ENCODE measurements around the gene FFAR1.
"Not testable (repeated sequence)": the region's sequence is repeated elsewhere in the genome, so short reads cannot be mapped to it uniquely, and the experiment has no call there.

FFAR1 gene

DNA sequence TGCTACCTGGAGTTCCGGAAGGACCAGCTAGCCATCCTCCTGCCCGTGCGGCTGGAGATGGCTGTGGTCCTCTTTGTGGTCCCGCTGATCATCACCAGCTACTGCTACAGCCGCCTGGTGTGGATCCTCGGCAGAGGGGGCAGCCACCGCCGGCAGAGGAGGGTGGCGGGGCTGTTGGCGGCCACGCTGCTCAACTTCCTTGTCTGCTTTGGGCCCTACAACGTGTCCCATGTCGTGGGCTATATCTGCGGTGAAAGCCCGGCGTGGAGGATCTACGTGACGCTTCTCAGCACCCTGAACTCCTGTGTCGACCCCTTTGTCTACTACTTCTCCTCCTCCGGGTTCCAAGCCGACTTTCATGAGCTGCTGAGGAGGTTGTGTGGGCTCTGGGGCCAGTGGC is 11.7 kb downstream of the FFAR1 start:
- DNase-seq (ENCODE audit: low spot score); FAIRE-seq: not testable (repeated sequence)

DNA sequence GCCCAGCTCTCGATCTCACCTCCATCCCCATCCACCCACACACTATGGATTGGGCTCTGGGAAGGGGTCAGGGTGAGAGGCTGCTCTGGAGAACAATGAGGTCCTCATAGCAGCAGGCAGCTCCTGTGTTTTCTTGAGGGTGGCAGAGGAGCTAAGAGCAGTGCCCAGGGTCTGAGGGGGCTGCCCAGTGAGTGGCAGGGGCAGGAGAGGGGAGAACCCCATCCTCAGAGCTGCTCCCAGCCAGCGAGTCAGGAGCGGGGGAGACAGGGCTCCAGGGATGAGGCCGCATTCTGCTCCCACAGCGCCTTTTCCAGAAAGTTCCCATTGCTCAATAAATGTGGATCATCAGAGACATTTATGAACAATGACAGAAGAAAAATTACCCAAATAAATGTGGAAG is 12.4 kb downstream of the FFAR1 start:
- DNase-seq (ENCODE audit: low spot score); FAIRE-seq: not testable (repeated sequence)

DNA sequence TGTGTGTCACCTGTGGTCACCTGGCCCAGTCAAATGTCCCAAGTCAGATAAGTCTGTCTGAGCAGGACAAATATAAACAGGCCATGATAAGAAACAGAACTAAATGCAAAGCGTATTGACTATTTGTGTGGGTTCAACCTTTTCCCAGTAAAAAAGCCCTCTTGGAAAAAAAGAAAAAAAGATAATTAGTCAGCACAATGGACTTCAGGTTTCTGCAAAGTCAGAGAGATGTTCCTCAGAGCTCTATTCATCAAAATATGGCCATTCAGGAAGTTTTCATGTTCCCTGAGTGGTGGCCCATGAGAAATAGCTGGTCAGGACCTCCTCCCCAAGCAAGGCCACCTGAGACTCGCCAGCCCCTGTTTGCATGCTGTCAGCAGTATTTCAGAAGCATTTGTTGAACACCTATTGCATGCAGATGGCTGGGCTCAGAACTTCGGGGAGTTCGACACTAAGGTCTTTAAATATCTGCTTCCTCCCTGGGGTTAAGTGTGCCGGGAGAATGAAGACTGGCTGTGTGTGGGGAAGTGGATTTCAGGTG is 13.2 kb downstream of the FFAR1 start:
- no peak for DNase-seq (ENCODE audit: low spot score)
- no peak for FAIRE-seq

DNA sequence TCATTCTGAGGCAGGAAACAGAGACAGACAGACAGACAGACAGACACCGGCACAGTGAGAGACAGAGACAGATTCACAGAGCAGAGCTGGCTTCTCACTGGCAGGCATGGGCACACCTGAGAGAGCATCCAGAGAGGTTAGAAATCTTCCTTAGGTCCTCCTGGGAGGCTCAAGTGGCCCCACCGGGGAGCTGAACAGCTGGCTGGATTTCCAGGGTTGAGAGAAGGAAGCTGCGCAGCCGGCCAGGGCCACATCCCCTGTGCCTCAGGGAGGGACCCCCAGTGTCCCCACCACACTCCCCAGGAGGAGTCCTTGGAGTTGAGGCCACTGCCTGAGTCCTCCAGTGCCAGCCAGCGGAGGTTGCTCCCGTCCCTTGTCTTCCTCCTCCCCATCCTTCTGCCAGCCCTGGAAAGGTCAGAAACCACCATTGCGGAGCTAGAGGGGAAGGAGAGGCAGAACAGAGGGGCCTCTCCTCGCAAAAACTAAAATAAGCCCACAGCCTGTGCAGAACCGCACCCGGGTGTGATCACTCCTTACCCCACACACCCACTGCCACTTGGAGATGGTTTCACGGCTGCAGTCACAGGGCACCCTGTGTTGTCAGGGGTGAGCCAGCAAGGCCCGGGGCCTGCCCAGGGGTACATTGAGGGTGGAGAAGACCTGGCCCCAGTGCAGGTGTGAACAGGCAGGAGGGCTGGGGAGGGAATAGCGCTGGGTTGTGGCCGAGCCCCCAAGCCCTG is 14.7 kb downstream of the FFAR1 start:
- DNase-seq (ENCODE audit: low spot score) = no peak
- no peak for FAIRE-seq

DNA sequence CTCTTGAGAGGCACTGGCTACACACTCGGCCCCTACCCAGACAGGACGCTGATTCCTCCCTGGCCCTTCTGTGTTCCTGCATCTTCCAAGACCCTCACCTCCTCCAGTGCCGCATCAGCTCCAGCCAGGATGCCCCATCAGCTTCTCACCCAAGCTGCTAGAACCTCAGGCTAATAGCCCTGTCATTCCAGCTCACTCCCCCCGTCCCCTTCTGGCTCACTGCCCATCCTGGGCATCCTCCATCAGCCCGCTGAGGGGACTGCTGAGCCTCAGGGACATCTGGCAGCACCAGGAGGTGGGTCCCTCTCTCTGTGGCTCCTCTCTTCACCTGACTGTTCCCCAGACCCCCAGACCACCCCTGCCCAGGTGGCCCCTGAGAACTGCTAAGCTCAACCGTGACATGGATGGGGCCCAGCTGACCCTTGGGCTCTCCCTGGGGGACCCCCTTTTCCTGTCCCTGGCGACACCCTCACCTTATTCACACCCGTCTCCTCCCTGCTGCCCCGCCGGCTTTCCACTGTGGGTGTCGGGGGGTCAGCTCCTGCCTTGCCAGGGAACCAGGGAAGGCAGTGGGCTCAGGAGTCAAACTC is 15.4 kb downstream of the FFAR1 start:
- FAIRE-seq = no peak

DNA sequence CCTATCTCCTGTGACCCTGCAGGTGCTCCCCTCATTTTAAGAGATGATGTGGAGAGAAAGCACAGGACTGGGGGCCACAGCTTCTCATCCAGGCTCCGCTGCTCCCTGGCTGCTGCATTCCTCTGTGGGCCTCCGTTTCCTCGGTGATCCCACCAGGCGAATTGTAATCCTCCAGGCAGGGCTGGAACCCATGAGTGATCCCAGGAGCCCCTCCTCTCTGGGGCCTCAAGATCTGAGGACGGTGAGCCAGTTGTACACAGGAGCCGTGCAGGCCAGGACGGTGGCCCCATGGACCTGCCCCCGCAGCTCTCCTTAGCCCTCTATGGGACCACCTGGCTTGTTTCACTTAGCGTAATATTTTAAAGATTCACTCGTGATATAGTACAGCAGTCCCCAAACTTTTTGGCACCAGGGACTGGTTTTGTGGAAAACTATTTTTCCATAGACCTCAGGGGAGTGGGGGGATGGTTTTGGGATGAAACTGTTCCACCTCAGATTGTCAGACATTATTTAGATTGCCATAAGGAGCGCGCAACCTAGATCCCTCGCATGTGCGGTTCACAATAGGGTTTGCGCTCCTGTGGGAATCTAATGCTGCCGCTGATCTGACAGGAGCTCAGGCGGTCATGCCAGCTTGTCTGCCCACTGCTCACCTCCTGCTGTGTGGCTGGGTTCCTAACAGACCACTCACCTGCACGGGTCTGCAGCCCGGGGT is 16.2 kb downstream of the FFAR1 start:
- DNase-seq (ENCODE audit: low spot score) = no peak
- FAIRE-seq = no peak

More for the DNA sequence above, 15.4 kb downstream of the FFAR1 start:
- no peak for DNase-seq (ENCODE audit: low spot score)

DNA sequence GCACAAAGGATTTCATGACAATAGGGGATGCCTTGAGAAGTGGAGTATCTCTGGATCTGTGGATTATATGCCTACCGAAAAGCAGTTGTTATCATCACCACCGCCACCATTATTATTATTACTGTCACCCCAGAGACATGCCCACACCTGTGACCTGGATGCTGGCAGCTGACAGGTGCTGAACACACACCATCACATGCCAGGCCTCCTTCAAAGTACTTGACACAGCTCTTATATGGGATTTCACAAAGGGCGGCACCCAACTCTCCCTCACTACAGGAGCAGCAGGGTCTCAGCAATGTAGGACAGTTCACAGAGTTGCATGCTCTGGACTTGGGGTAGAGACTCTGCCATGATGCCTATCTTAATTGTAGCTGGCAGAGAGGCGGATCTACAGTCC is 17.6 kb downstream of the FFAR1 start:
- FAIRE-seq (no peak), DNase-seq (ENCODE audit: low spot score) (no peak)

DNA sequence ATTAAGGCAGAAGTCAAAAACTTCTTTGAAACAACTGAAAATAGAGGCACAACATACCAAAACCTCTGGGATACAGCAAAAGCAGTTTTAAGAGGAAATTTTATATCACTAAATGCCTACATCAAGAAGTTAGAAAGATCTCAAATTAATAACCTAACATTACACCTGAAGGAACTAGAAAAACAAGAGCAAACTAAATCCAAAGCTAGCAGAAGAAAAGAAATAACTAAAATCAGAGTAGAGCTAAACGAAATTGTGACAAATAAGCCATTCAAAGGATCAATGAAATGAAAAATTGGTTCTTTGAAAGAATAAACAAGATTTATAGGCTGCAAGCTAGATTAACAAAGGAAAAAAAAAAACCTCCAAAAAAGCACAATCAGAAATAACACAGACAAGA is 20.7 kb downstream of the FFAR1 start:
- DNase-seq (ENCODE audit: low spot score) (no peak), FAIRE-seq (no peak)

DNA sequence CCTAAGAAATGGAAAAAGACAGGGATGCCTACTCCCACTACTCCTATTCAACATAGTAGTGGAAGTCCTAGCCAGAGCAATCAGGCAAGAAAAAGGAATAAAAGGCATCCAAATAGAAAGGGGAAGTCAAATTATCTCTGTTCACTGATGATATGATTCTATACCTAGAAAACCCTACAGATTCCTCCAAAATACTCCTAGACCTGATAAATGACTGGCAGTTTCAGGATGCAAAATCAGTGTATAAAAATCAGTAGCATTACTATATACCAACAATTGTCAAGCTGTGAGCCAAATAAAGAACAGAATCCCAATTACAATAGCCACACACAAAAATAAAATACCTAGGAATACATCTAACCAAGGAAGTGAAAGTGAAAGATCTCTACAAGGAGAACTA is 21.8 kb downstream of the FFAR1 start:
- DNase-seq (ENCODE audit: low spot score) (no peak), FAIRE-seq (no peak)

DNA sequence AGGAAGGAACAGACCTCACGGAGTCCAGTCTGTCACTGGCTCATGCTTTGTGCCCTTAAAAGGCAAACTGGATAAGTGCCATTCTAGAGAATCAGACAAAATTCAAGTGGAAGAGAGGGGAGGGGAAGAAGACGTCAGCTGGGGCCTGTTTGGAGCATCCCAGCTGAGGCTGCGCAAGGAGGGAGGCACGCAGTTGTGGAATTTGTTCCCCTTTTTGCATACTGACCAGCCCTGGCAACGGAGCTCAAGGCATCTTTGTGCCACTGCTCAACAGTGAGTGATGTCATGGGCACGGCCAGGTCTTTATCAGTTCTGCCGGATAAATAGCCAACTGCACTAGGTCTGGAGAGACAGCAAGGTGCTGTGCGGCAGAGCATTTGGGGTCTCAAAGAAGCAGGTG is 23.0 kb downstream of the FFAR1 start, which contains the start of gene GPR42:
Gene GPR42 (plus strand): TSS at position 347 of the 400 bp plus-strand sequence. CDS start 292 bp downstream, outside the sequence.
- DNase-seq (ENCODE audit: low spot score) (no peak), FAIRE-seq (no peak)

DNA sequence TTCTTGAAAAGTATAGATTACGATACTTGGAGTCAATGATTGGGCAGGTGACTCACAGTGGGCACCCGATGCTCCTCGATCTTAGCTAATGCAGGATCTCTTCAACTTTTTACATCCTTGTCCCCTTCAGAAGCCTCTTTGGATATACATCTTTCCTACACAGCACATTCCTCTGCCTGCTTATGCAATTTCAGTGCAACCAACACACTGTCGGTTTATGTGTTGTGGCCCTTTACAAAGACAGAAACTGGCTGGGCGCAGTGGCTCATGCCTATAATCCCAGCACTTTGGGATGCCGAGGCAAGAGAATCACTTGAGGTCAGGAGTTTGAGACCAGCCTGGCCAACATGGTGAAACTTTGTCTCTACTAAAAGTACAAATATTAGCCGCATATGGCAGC is 25.8 kb downstream of the FFAR1 start:
- FAIRE-seq = no peak
- no peak for DNase-seq (ENCODE audit: low spot score)

DNA sequence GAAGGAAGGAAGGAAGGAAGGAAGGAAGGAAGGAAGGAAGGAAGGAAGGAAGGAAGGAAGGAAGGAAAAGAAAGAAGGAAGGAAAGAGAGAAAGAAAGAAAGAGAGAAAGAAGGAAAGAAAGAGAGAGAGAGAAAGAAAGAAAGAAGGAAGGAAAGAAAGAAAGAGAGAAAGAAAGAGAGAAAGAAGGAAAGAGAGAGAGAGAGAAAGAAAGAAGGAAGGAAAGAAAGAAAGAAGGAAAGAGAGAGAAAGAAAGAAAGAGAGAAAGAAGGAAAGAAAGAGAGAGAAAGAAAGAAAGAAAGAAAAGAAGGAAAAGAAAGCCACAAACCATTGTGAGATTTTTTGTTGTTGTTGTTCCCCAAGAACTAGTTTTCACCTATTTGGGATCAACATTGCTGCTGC is 26.3 kb downstream of the FFAR1 start:
- not testable (repeated sequence) for FAIRE-seq; DNase-seq (ENCODE audit: low spot score)

DNA sequence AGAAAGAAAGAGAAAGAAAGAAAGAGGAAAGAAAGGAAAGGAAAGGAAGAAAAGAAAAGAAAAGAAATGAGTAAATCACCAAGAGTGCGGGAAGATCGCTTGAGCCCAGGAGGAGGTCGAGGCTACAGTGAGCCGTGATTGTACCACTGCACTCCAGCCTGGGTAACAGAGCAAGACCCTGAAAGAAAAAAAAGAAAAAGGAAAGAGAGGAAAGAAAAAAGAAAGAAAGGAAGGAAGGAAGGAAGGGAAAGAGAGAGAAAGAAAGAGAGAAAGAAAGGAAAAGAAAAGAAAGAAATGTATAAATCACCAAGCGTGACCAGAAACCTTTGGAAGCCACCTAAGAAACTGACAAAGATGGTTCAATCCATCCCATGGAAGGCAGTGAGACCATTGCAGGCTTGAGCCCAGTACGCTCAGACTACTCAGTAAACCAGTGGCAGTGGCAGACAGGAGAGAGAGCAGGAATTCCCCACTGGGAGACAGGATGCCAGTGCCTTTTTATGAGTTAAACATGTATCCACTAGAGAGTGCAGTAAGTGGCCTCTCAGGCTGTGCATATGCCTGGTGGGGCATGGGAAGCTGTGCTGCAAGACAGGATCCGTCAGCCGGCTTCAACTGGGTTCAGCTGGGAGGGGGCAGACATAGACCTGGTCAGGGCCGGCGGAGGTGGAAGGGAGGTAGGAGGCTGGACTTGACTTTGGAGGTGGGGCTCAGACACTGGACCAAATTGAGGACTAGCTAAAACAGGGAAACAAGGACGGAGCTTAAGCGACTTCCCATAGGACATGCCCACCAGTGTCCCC is 28.0 kb downstream of the FFAR1 start:
- FAIRE-seq (no peak), DNase-seq (ENCODE audit: low spot score) (no peak)

DNA sequence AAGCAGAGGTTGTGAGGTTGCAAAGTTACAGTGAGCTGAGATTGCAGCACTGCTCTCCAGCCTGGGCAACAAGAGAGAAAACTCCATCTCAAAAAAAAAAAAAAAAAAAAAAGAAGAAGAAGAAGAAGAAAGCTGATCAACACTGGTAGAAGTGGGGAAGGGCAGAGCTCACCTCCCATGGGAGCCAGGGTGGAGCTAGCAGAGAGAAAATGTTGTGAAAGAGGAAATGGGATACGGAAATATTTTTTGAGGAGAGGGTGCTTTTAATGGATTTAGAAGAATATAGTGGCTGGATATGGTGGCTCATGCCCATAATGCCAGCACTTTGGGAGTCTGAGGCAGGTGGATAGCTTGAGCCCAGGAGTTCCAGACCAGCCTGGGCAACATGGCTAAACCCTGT is 30.0 kb downstream of the FFAR1 start:
- FAIRE-seq (no peak), DNase-seq (ENCODE audit: low spot score) (no peak)

DNA sequence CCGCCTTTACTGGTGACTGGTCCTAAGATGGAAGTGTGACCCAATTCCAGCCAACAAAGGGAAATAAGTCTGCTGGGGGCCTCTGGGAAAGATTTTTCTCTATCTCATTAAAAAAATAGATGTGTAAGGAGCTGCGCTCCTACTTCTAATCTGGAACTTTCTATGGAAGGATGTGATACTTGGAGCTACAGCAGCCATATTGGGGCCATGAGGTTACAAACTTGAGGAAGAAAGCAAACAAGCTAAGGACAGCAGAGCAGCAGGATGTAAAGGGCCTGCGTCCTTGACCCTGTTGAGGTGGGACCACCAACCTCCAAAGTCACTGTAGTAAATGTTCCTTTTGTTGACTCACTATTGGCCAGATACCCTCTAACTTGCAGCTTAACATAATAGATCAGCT is 30.7 kb downstream of the FFAR1 start:
- FAIRE-seq (no peak), DNase-seq (ENCODE audit: low spot score) (no peak)

DNA sequence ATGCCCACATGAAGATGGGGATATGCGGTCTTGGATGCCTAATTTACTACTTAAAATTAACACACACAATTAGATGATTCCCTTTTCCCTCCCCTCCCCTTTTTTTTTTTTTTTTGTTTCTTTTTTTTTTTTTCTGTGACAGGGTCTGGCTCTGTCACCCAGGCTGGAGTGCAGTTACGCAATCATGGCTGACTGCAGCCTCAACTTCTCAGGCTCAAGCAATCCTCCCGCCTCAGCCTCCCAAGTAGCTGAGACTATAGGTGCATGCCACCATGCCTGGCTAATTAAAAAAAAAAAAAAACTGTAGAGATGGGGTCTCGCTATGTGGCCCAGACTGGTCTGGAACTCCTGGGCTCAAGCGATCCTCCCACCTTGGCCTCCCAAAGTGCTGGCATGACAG is 31.8 kb downstream of the FFAR1 start:
- not testable (repeated sequence) for DNase-seq (ENCODE audit: low spot score); FAIRE-seq

DNA sequence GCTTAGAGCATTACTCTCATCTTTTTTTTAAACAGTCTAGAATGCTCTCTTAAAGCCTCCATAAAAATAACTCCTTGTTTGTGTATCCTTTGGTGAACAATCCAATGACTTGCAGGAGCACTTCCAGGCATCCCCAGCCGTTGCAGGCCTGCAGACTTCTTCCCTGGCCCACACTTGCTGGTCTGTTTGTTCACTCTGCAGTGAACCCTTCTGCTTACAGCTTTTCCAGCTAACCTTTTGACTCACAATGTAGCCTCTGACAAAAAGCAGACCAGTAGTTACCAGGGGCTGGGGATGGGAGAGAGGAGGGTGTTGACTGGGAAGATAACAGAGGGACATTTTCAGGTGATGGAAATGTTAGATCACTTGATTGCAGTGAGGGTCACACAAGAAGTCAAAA is 32.3 kb downstream of the FFAR1 start:
- no peak for DNase-seq (ENCODE audit: low spot score)
- no peak for FAIRE-seq

DNA sequence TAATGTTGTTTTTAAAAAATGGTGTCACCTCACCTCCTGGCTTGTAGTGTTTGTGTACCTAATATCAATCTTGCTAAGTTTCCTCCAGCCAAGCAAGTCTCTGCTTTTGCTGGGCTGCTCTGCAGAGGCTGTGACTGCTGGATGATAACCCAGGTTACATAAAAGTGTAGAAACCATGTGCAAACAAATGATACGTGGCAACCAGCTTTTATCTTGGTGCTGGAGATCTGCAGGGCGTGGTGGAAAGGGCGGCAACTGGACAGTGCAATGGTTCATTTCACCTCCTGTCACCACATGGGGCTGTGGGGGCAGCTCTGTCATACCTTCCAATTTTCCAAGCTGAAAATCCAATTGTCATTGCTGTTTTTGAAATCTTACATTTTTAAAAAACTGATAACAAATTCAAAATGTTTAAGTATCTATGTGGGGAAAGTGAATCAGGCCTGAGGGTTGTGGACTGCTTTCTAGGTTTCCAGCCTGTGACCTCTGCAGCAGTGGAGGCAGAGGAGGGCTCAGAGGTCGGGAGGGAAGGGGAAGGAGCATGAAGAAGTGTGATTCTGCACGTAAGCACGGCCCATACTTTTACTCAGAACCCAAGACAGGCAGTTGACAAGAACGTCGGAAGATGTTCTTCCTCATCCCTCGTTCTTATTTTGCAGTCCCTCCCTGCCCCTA is 32.9 kb downstream of the FFAR1 start:
- FAIRE-seq (no peak), DNase-seq (ENCODE audit: low spot score) (no peak)

DNA sequence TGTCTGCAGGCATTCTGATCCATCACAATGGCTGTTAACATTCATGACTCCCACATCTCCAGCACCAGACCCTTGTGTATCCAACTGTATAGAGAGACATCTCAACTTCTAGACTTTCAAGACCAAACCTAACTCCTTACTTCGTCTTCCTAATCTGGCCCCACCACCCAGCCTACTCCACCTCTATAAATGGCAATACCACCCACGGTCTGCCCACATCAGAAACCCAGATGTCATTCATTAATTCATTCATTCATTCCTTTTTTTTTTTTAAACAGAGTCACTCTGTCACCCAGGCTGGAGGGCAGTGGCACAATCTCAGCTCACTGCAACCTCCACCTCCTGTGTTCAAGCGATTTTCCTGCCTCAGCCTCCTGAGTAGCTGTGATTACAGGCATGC is 33.6 kb downstream of the FFAR1 start:
- no peak for DNase-seq (ENCODE audit: low spot score)
- no peak for FAIRE-seq

DNA sequence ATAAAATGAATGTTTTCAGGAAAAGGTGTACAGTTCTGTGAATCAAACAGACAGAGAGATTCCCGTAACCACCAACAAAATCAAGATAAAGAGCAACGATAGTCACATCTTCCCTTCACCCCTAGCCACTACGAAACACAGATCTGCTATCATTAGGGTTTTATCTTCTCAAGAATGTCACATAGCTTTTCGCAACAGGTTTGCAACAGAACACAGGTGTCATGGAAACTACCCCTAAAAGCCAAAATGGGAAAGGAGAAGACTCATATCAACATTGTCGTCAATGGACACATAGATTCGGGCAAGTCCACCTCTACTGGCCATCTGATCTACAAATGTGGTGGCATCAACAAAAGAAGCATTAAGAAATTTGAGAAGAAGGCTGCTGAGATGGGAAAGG is 34.2 kb downstream of the FFAR1 start:
- DNase-seq (ENCODE audit: low spot score) (no peak), FAIRE-seq (no peak)

DNA sequence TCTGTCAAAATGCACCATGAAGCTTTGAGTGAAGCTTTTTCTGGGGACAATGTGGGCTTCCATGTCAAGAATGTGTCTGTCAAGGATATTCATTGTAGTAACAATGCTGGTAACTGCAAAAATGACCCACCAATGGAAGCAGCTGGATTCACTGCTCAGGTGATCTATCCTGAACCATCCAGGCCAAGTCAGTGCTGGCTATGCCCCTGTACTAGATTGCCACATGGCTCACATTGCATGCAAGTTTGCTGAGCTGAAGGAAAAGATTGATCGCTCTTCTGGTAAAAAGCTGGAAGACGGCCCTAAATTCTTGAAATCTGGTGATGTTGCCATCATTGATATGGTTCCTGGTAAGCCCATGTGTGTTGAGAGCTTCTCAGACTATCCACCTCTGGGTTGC is 35.8 kb downstream of the FFAR1 start:
- FAIRE-seq (no peak), DNase-seq (ENCODE audit: low spot score) (no peak)
